ENCODE results near the gene MRS2.
"Not testable (repeated sequence)": the region's sequence is repeated elsewhere in the genome, so short reads cannot be mapped to it uniquely, and the experiment has no call there.

The MRS2 gene

DNA sequence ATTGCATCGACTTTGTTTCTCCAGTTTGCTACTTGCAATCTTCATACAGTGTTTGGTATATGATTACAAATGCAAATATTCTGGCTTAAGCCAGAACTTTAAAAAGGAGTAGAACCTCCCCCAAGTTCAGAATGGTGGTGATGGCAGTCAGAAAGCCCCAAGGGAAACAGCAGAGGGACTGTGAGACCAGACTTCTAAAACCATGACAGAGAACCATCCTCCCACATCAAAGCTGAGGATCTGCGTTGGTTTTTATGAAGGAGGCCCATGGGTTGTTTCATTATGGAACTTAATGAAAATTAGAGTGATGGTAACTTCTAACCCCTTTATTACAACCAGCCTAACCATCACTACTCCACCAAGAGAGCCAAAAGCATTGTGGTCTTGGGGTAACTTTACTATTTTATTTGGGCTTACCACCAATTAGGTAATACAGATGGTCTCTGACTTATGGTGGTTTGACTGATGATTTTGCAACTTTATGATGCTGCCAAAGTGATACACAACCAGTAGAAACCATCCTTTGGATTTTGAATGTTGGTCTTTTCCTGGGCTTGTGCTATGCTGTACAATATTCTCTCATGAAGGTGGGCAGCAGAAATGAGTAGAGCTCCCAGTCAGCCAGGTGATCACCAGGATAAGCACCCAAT lies 10.9 kb upstream of the MRS2 start:
- peak; percentile 79 for DNase-seq (ENCODE audit: low read depth)
- H3K4me3 ChIP-seq (ENCODE audit: low read depth, low read length) = no peak overlapping the region
- TF ChIP-seq, protein P1, sequence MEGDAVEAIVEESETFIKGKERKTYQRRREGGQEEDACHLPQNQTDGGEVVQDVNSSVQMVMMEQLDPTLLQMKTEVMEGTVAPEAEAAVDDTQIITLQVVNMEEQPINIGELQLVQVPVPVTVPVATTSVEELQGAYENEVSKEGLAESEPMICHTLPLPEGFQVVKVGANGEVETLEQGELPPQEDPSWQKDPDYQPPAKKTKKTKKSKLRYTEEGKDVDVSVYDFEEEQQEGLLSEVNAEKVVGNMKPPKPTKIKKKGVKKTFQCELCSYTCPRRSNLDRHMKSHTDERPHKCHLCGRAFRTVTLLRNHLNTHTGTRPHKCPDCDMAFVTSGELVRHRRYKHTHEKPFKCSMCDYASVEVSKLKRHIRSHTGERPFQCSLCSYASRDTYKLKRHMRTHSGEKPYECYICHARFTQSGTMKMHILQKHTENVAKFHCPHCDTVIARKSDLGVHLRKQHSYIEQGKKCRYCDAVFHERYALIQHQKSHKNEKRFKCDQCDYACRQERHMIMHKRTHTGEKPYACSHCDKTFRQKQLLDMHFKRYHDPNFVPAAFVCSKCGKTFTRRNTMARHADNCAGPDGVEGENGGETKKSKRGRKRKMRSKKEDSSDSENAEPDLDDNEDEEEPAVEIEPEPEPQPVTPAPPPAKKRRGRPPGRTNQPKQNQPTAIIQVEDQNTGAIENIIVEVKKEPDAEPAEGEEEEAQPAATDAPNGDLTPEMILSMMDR (IDR thresholded peaks at IDR 0.05; ENCODE audit: insufficient read depth, low read depth, low read length, missing control alignments) = no peak

DNA sequence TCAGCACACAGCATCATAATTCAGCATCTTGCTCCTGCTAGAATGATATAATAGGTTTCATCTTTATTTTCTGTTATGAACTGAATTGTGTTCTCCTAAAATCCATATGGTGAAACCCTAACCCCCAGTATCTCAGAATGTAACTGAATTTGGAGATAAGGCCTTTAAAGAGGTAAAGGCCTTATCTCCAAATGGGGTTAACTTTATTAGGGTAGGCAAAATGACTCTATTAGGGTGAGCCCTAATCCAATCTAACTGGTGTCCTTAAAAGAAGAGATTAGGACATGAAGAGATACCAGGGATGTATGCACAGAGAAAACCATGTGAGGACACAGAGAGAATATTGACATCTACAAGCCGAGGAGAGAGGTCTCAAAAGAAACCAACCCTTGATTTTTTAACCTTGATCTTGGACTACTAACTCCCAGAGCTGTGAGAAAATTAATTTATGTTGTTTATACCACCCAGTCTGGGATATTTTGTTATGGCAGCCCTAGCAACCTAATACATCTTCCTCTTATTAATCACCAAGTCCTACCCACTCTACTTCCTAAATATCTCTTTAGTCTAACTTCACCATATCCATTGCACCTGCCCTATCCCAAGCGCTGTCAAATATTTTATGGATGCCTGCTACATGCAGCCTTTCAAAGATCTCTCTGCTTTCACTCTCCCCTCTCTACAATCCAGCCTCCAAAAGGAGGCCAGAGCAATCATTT lies 8.5 kb upstream of the MRS2 start:
- DNase-seq (ENCODE audit: low read depth) = no peak
- H3K4me3 ChIP-seq (ENCODE audit: low read depth, low read length) = no peak overlapping the region
- TF ChIP-seq, protein P1 (IDR thresholded peaks at IDR 0.05; ENCODE audit: insufficient read depth, low read depth, low read length, missing control alignments) = no peak

DNA sequence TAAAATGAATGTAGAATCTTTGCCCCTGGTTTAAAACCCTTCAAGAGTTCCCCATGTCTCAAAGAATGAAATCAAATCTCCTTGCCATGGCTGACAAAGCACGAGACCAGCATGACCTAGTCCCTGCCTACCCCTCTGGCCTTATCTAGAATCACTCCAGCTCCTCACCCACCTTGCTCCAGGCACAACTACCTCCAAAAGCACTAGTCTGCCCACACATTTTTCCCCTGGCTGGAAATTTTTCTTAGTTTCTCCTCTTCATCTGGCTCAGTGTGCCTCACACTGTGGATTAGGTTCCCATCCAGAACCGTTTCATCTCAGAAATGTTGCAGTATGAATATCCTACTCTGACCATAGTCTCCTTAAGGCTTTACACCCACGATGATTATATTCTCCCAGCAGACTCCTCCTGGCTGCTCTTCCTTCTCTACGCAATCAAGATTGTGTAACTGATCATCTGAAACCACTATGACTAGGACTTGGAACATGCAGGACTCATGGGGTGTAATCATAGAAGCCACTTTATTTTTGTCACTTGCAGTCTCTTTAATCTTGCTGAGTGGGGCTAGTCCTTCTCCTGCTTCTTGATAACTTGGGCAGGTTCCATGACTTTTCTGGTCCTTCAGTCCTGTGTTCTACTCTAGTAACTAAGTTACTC lies 7.8 kb upstream of the MRS2 start:
- DNase-seq (ENCODE audit: low read depth) = no peak
- TF ChIP-seq, protein P1 (IDR thresholded peaks at IDR 0.05; ENCODE audit: insufficient read depth, low read depth, low read length, missing control alignments) = no peak
- H3K4me3 ChIP-seq (ENCODE audit: low read depth, low read length) = no peak overlapping the region

DNA sequence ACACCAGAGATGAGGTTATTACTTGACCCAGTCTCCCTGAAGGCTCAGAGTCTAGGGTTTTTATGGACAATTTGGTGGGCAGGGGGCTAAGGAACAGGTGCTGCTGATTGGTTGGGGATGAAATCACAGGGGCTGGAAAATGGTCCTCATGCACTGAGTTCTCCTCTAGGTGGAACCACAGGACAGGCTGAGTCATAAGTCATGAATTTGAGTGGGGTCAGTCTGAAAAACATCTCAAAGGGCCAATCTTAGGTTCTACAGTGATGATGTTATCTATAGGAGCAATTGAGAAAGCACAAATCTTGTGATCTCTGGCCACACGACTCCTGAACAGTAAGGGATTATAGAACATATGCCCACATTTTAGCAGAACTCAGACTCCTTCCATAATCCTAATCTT lies 5.9 kb upstream of the MRS2 start:
- TF ChIP-seq, protein P1 (IDR thresholded peaks at IDR 0.05; ENCODE audit: insufficient read depth, low read depth, low read length, missing control alignments) = no peak
- no peak overlapping the region for H3K4me3 ChIP-seq (ENCODE audit: low read depth, low read length)
- no peak for DNase-seq (ENCODE audit: low read depth)

DNA sequence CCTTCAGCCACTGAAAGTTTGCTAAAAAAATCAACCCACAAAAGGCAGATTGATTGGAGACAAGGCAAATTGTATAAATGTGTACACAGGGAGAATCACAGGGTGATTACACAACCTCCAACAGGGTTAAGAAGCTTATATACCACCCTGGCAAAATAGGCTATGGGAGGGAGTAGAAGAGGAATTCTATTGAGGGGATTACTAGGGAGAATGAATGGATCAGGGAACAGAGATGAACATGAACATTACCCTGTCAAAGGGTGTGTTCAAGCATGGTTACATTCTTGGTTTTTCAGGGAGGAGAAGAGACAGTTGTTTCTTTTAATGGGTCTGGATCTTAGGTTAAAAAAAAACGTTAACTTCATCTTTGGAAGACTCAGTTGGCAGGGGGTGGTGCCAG lies 5.1 kb upstream of the MRS2 start:
- no peak for DNase-seq (ENCODE audit: low read depth)
- TF ChIP-seq, protein P1 (IDR thresholded peaks at IDR 0.05; ENCODE audit: insufficient read depth, low read depth, low read length, missing control alignments) = no peak
- no peak overlapping the region for H3K4me3 ChIP-seq (ENCODE audit: low read depth, low read length)

DNA sequence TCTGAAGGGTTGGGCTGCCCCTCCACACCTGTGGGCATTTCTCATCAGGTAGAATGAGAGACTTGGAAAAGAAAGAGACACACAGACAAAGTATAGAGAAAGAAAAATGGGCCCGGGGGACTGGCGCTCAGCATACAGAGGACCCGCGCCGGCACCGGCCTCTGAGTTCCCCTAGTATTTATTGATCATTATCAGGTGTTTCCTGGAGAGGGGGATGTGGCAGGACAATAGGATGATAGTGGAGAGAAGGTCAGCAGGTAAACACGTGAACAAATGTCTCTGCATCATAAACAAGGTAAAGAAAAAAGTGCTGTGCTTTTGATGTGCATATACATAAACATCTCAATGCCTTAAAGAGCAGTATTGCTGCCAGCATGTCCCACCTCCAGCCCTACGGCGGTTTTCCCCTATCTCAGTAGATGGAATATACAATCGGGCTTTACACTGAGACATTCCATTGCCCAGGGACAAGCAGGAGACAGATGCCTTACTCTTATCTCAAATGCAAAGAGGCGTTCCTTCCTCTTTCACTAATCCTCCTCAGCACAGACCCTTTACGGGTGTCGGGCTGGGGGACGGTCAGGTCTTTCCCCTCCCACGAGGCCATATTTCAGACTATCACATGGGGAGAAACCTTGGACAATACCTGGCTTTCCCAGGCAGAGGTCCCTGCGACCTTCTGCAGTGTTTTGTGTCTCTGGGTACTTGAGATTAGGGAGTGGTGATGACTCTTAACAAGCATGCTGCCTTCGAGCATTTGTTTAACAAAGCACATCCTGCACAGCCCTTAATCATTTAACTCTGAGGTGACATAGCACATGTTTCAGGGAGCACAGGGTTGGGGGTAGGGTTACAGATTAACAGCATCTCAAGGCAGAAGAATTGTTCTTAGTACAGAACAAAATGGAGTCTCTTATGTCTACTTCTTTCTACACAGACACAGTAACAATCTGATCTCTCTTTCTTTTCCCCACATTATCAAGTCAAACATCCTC lies 2.4 kb upstream of the MRS2 start:
- H3K4me3 ChIP-seq (ENCODE audit: low read depth, low read length); DNase-seq (ENCODE audit: low read depth): not testable (repeated sequence)

All from GM12865 (cell line).